ENCODE measurements around the gene SNAI3.

- TF ChIP-seq POLR2A (IDR thresholded peaks at IDR 0.05) (no peak), CTCF (IDR thresholded peaks at IDR 0.05) (no peak)
Observed at GRCh38 chr16:88690341-88691128, 4.2 kb upstream of the SNAI3 start.
